Measurements from ENCODE around the gene BACE2.

- TF ChIP-seq CTCF (conservative IDR thresholded peaks at IDR 0.05) (no peak), ZFX (IDR thresholded peaks at IDR 0.05) (no peak)
Measured at GRCh38 chr21:41142051-41142795, 25.7 kb upstream of the BACE2 start.
